GM12874 (cell line): Measurements from ENCODE around the gene LDAH.
A peak's percentile ranks its signal among the peaks of the same experiment; 100 is the strongest.

Experiments used
- TF ChIP-seq, protein P1 (sequence below): IDR thresholded peaks from 2 replicates; pipeline ENCODE4 v1.5.1; 2011; ENCODE audit warnings: low read depth, mild to moderate bottlenecking, control low read depth, low read length, moderate library complexity; ENCODE audit not compliant: insufficient read depth

The LDAH gene

DNA sequence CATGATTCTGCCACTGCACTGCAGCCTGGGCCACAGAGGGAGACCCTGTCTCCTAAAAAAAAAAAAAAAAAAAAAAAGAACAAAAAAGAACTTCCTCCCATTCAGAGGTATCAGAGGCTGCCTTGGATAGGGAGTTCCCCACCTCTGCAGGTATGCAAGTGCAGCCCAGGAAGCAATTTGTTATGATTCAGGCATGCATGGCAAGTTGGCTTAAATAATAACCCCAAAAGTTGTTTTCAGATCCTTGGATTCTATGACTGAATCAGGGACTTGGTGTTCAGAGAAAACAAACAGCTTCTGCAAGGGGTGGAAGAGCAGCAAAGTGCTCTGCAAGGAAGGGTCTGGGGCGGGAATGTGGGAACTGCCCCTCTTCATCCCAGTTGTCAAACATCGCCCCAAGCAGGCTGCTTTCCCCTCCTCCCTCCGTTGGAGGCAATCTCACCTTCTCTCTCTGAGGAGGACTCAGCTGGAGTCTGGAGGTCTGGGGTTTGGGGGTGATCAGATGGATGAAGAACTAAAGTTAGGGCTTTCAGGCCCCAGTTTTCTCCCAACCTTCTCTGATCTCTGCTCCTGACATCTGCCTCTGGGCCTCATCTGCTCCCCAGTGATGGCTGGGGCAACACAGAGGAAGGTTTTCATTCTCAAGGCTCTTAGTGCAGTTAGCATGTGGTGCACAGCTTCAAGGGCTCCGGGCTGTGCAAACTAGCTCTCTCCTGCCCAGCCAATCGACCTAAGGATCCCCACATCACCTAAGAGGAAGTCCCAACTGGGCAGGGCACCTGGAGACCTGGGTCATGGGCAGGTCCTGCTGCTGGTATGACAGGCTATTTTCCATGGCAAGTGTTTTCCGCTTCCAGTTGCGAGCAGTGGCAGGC, 159.5 kb downstream of the LDAH start:
- TF ChIP-seq, protein P1, sequence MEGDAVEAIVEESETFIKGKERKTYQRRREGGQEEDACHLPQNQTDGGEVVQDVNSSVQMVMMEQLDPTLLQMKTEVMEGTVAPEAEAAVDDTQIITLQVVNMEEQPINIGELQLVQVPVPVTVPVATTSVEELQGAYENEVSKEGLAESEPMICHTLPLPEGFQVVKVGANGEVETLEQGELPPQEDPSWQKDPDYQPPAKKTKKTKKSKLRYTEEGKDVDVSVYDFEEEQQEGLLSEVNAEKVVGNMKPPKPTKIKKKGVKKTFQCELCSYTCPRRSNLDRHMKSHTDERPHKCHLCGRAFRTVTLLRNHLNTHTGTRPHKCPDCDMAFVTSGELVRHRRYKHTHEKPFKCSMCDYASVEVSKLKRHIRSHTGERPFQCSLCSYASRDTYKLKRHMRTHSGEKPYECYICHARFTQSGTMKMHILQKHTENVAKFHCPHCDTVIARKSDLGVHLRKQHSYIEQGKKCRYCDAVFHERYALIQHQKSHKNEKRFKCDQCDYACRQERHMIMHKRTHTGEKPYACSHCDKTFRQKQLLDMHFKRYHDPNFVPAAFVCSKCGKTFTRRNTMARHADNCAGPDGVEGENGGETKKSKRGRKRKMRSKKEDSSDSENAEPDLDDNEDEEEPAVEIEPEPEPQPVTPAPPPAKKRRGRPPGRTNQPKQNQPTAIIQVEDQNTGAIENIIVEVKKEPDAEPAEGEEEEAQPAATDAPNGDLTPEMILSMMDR = no peak

DNA sequence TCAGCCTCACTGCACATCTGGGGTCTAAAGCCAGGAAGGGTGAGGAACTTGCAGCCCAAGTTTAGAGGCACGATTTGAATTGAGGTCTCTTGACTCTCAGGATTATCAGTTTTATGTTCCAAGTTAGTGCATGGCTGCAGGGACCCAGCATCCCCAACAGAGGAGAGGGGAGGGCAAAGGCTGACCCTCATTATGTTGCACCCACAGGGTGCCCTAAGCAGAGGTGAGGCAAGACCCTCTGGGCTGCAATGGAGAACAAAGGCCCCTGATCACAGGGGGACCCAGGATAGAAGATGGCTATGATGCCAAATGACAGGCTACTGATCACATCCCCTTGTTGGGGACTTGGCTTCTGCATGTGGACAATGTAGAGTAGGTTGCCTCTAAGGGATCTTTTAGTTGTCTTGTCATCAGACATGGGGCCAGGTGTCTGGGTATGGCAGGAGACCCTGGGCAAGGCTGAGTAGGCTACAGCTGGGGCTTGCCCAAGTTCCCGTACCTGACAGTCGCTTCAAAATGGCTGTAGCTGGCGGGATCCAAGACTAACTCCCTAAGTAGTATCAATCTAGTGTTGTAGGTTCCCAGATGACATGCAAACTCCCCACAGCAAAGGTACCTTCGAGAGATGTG, 160.5 kb downstream of the LDAH start:
- TF ChIP-seq, protein P1 = no peak

DNA sequence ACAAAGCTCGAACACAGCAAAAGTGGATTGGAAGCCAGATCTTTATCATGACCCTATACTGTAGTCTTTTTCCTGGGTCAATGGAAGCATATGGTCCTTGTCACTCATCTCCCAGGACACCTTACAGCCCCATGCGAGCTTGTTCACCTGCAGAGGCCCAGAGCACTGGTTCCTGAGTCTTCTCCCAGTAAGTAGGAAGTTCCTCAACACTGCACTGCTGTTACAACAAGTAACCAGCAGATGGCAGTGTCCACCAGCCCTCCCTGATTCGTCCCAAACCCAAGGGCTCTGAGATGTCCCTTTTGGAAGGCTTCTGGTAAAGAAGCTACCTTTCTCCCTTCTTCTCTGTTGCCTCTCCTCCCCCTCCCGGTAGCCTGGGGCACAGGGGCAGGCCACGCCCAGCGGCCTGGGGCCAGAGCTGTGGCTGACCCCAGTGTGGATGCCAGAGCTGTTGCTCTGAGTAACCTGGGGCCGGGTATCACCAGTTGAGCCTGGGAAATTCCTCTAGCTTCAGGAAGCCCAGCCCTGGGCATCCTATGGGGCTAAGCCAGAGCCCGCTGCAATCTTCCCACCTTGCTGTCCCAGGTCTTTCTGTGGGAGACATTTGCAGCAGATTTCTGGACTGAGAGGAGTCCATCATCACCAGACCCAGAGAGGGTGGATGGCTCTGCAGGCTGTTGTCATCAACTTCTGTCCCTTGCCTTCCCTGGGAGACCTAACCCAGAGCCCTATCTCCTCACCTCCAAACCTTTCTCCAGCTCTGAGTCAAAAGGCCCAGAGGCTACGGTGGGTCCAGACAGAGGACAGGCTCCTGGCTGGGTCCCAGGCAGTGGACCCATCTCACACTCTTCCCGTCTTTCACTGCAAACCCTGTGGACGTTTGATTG, 161.2 kb downstream of the LDAH start:
- TF ChIP-seq, protein P1 = peak; percentile 92

DNA sequence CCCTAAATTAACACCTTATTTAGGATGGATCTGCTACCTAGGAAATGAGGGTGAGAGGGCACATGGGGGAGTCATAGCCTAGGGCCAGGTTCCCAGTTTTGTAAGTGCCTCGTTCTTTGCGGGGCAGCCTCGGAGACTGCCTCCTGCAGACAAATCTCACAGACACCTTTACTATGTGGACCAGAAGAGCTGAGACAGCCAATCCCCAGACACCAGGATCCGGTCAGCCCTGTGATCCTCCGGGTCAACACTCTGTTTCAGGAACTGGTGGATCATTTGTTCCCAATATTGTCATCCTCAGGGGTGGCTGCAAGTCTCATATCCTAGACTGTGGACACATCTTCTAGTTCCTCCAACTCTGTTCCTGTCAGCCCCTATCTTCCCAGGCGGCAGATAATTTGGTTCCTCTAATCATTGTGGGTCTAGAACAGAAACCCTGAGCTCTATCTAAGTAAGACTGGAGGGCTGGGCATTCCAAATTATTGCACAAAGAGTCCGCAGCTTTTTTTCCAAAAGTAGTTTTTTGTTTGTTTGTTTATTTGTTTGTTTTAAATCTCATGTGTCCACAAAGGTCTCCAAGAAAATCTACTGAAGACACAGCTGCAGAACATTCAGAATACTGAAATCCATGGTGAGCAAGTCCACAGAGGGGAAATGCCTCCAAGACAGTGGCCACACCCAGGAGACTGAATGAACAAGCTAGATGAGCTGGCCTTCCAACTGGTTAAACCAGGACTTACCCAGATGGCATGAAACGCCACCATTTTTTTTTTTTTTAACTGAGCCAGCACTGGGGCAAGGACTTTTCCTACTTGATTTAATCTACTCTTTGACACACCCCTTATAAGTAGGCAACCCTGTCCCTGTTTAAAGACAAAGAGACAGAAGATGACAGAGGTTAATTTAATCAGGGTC, 162.1 kb downstream of the LDAH start:
- TF ChIP-seq, protein P1 = no peak

DNA sequence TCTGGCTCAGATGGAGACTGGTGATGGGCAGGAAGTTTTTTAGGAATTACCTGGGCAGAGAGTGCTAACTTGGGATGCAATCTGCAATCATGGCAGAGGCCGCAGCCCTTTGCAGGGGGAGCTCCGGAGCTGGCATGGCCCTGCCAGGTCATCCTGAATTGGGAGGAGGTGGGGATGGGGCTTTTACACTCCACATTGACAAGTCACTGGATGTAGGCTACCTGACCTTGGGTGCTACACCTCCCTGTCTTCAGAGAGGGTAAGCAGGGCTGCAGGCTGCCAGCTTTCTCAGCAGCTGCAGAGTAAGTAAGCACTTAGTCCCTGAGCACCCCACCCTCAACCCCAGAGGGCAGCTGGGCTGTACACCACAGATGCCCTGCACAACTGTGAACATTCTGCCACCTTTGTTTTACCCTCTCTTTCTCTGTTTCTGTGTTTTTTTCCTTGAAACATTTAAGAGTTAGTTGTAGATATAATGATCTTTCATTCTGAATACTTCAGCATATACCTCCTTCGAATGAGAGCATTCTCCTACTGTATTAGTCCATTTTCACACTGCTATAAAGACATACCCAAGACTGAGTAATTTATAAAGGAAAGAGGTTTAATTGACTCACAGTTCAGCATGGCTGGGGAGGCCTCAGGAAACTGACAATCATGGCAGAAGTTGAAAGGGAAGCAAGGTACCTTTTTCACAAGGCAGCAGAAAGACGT, 165.2 kb downstream of the LDAH start:
- TF ChIP-seq, protein P1 = no peak

DNA sequence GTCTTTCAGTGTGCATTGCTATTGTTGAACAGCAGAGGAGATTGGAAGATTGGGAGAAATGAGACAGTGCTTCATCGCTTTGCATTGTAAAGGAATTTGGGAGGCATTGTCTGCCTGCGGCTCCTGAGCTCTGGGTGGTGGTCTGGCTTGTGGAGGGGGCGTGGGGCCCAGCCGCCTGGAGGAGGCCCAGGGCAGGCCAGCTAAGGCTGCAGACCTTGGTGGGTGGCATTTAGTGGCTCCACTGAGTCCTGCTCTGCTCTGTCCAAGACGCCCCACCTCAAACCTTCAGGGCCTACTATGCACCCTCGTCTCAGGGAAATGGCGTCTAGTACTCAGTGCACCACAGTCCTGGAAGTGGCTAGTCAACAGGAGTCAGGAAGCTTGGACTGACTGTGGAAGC, 166.3 kb downstream of the LDAH start:
- TF ChIP-seq, protein P1 = no peak
